ENCODE data around the gene SPIN1. TPM values are rescaled to one million over a fixed set of nuclear protein-coding genes. Genes with fewer than 3 reads are reported as not detected.

Gene SPIN1
- polyA plus RNA-seq, 4 donors, result 163 to 196 (median 185) TPM

DNA sequence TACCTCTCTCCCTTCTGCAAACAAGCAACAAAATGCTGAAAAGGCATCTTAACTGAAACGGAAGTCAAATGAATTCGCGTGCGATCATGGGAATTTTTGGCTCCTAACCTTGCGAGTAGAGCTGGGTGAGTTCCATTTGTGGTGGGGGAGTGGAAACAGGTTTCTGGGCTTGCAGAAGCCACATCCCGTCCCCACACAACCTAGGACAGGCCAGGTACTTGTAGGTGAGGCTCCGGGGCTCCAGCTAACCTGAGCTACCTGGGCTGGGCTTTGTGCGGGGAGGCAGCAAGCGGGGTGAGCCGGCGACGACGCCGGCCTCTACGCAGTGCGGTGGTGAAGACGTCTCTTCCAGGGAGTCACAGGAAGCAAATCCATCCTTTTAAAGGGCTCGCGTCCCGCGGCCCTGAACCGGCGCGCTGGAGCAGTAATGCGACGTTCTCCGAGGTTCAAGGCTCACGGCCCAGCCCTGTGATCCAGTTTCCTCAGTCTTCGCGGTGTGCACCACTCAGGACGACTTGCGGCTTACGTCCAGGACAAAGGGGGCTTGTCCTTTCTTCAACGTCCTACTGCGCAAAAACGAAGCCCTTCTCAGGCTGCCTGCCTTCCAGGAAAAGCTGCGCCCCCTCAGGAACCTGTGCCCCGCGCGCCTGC is 567 bp upstream of the SPIN1 start:
- peak; percentile 26 to 58 (median 42) for DNase-seq (ENCODE audit: low read depth in 4 of 4, low spot score in 3 of 4)

DNA sequence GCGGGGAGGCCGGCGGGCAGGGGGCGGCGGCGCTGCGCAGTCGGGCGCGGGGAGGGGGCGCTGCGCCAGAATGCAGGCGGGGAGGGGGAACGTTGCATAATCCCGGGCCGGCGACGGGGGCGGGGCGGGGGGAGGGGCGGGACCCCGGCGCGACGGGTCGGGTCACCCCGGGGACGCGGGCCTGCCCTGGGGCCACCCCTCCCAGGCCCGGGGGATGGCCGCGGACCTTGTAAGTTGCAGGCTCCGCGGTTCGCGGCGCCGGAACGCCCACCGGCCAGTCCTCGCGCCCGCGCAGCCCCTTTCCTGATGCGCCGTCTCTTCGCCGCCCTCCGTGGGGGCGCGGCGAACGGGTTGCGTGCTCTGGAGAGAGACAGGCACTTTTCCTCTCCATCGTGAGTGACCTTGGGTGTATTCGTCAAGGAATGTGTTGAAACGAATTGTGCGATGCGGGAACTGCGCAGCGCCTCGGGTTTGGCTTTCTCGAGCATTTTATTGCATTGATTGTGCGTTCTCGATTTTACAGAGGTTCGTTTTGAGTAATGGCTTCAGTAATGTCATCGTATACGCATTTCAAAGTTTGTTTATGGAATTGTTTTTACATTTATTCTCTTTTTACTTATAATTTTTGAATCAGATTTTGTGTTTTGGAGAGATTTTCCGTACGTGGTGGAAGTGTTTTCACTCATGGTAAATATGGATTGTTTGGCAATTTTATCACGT is 802 bp downstream of the SPIN1 start:
- DNase-seq (ENCODE audit: low read depth in 4 of 4, low spot score in 3 of 4), result peak; percentile 48 to 64 (median 55)

DNA sequence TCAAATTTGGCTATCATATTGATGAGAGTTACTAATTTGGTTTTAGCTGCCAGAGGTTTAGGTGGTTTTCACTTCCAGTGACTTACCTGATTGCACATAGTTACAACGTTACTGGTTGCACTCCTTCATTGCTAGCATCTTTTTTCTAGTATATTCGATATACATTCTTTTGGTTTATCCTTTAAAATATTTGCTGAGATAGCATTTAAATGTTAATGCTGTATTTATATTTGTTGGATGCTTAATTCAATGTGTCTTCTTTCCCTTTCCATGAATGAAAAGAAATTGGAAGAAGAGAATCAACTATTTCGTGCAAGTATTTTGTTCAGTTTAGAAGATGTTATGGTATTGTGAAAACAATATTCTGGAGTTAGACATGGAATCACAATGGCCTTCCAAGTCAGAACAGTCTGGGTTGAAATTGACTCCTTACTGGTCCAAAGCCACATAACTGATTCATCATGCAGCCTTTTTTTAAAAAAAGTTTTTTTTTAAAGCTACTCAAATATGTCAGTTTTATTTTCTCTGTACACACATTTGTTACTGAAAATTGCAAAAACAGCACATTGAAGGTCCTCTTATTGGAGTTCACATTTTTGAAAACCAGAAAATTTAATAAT is 2.2 kb downstream of the SPIN1 start:
- DNase-seq (ENCODE audit: low read depth in 4 of 4, low spot score in 3 of 4), result no peak

DNA sequence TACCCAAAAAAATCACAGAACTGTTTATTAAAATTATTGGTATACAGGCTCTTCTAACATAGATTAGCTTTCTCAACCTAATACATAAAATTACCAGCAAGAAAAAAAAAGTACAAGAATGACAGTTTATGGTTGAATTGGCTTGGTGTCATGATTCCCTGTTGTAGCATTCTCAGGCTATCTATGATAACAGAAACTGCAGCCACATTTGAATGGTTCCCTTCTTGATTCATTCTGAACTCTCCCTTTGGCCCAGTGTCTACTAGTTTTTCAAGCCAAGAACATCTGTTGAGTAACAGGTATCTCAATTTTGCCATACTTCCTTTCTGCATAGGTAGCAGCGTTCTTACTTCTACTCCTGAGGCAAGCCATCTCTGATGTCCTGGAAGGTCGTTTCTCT is 3.0 kb downstream of the SPIN1 start:
- DNase-seq (ENCODE audit: low read depth in 4 of 4, low spot score in 3 of 4), result no peak

DNA sequence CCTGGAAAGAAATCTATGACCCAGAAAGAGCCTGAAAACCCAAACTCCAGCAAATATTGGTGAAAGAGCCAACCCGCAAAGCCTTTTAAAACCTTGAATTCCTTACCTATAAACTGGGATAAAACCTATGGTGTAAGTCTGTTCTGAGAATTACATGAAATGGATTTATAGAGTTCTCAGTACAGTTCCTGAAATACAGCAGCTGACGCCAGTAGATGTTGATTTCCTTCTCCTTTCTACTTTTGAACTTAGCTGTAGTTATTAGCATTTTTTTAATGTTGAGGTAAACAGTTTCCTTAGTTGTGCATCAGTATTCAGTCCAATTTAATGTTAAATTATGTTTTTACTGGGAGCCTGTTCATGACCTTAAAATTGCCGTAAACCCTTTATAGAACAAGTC is 3.7 kb downstream of the SPIN1 start:
- DNase-seq (ENCODE audit: low read depth in 4 of 4, low spot score in 3 of 4), result no peak

DNA sequence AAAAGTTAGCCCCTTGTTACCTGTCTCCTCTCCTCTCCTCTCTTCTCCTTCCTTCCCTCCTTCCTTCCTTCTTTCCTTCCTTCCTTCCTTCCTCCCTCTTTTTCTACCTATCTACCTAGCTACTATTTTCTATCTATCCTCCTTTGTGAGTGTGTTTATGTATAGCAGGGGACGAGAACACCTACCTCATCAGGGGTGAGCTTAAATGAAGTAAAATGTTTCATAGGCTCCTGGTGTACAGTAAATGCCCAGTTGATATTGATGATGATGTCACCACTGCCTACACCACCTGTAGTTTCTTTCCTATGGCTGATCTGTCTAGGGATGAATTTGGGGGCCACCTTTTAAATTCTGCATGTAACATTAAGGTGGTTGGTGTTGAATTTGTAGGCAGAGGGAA is 4.3 kb downstream of the SPIN1 start:
- DNase-seq (ENCODE audit: low read depth in 4 of 4, low spot score in 3 of 4), result no peak

DNA sequence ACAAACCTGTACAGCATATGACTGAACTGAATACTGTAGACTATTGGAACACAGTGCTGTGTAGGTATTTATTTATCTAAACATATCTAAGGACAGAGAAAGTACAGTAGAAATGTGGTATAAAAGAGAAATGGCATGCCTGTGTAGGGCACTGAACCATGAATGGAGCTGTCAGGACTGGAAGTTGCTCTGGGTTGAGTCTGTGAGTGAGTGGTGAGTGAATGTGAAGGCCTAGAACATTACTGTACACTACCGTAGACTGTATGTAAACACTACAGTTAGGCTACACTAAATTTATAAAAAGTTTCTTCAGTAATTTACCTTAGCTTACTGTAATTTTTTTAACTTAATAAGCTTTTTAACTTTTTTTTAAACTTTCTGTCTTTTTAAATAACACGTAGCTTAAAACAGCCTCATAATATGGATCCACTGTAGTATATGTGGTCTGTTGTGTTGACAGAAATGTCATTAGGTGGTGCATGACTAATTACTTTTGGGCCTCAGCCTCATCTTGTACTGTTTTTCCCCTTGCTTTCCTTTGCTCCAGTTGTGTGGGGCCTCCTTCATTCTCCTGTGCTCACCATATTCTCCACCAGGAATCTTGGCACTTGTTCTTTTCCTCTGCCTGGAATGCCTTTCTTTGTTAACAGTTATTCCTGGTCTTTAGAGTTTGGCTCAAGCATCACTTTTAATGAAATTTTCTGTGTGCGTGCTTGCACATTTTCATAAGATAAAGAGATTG is 8.8 kb downstream of the SPIN1 start:
- no peak for DNase-seq (ENCODE audit: low read depth in 4 of 4, low spot score in 3 of 4)

DNA sequence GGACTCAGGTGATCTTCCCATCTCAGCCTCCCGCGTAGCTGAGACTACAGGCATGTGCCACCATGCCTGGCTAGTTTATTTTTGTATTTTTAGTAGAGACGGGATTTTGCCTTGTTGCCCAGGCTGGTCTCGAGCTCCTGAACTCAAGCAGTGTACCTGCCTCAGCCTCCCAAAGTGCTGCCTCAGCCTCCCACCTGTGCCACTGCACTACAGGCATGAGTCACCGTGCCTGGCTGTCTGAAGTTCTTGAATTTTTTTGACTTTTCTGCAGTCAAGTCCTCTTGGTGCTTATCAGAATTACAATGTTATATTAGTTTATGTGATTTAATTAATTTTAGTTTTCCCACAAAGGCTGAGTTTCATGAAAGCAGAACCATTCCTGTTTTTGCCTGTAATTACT is 9.8 kb downstream of the SPIN1 start:
- DNase-seq (ENCODE audit: low read depth in 4 of 4, low spot score in 3 of 4), result no peak

DNA sequence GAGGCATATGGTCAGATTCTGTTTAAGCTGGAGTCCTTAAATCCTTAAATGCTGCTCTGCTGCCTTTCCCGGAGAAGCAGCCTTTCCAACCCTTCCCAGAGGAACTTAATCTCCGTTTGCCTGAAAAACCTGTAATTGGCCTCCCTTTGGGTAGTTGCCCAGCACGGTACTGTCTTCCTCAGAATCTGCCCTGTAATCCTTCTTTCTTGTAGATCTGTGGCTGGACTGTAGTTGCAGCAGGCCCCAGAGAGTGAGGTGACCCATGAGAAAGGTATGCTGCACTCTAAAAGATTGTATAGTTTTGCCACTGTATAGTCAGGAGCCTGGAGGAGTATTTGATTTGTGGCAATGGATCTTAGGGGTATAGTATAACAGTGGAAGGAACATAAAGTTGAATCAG is 11.7 kb downstream of the SPIN1 start:
- no peak for DNase-seq (ENCODE audit: low read depth in 4 of 4, low spot score in 3 of 4)

DNA sequence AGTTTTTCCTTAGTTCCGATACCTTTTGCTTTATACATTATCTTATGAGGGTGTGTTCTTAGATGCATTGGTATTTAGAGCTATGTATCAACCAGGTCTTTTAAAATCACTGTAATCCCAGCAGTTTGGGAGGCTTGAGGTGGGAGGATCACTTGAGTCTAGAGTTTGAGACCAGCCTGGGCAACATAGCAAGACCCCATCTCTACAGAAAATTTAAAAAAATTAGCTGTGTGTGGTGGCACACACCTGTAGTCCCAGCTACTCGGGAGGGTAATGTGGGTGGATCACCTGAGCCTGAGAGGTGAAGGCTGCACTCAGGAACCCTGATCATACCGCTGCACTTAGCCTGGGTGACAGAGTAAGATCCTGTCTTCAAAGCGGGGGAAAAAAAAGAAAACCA is 15.1 kb downstream of the SPIN1 start:
- DNase-seq (ENCODE audit: low read depth in 4 of 4, low spot score in 3 of 4), result no peak

DNA sequence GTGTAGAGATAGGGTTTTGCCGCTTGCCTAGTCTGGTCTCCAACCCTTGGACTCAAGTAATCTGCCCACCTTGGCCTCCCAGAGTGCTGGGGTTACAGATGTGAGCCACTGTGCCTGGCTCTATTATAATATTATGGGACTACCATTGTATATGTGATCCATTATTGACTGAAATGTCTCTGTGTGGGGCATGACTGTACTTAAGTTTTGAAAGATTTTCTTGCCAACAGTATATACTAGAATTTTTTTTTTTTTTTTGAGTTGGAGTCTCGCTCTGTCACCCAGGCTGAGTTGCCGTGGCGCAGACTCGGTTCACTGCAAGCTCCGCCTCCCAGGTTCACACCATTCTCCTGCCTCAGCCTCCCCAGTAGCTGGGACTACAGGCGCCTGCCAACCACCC is 17.8 kb downstream of the SPIN1 start:
- DNase-seq (ENCODE audit: low read depth in 4 of 4, low spot score in 3 of 4), result no peak

DNA sequence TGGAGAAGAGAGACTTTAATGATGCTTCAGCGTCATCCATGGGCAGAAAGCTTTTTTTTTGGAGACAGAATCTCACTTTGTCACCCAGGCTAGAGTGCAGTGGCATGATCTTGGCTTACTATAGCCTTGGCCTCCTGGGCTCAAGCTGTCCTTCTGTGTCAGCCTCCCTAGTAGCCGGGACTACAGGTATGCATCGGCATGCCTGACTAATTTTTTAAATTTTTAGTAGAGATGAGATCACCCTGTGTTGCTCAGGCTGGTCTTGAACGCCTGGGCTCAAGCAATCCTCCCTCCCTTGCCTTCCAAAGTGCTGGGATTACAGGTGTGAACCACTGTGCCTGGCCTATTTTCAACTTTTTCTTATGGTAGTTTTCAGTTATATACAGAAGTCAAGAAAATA is 23.2 kb downstream of the SPIN1 start:
- no peak for DNase-seq (ENCODE audit: low read depth in 4 of 4, low spot score in 3 of 4)

DNA sequence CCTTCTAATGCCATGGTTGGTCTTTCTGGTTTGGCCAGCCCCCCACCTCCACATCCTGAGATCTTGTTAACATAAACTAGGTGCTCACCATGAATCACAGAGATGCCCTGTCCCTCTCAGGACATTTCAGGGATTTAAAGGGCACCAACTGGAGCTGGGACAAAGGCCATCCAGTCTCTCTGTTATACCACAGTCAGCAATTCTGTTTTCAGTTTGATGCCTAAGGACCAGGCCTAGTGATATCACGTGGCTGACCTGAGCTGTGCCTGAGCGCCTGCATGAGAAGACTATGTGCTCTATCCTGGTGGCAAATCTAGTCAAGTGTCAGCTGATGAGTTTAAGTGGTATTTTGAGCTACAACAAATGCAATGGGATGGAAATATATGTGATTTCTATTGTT is 26.1 kb downstream of the SPIN1 start:
- DNase-seq (ENCODE audit: low read depth in 4 of 4, low spot score in 3 of 4), result no peak

DNA sequence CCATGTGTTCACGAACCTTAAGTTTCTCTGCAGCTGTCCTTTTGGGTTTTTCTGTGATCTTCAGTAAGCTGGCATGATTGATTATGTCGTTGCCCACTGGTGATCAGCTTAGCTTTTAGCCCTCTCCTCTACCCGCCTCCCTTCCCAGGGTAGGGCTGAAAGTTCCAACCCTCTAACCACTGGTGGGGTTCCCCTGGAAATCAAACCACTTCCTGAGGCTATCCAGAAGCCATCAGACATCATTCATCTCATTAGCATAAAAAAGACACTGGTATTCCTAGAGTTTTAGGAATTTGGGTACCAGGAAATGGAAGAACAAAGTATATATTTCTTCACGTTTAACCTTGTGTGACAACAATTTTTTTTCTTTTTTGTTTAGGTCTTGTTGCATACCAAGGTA is 29.8 kb downstream of the SPIN1 start:
- no peak for DNase-seq (ENCODE audit: low read depth in 4 of 4, low spot score in 3 of 4)

DNA sequence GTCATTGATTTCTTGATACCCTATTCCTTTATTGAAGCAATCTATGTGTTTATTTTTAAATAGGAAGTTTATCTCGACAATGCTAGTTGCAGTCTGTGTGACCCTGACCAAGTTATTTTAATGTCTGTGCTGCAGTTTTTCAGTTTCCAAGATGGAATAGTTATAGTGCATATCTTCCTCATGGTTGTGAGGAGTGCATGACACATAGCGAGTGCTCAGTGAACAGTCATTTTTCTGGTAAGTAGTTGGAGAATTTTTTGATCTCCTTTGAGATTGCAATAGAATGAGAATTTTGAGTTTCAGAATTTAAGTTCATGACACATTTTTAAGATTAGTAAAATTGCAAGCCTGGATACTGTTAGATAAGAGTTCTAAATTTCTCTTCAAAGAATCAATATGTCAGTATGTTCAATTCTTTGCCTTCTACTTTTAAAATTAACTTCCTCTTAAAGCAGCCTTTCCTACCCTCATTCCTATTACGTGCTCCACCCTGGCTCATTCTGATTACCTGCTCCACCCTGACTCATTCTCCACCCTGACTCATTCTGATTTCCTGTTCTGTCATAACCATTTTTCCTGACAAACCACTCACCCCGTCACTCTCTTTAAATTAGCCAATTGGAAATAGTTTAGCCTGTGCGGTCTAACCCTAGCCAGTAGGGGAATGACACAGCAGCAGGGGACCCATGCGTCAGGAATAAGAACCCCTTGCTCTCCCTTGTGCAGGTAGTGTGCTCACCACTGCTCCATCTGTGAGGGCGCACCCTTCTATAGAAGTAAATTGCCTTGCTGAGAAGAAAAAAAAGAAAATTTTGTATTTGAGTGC is 30.7 kb downstream of the SPIN1 start:
- DNase-seq (ENCODE audit: low read depth in 4 of 4, low spot score in 3 of 4), result no peak

DNA sequence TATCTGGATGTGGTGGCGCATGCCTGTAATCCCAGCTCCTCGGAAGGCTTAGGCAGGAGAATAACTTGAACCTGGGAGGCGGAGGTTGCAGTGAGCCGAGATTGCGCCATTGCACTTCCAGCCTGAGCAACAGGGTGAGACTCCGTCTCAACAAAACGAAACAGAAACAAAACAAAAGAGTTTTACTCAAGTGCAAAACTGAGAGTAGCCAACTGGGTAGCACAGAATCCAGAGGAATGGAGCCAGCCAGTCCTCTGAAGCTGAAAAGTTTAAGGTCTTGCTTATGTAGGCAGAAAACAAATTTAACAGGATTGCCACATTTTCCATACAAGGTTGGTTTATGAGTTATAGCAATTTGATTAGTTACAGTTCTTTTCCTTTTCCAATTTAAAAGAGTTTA is 32.0 kb downstream of the SPIN1 start:
- no peak for DNase-seq (ENCODE audit: low read depth in 4 of 4, low spot score in 3 of 4)

DNA sequence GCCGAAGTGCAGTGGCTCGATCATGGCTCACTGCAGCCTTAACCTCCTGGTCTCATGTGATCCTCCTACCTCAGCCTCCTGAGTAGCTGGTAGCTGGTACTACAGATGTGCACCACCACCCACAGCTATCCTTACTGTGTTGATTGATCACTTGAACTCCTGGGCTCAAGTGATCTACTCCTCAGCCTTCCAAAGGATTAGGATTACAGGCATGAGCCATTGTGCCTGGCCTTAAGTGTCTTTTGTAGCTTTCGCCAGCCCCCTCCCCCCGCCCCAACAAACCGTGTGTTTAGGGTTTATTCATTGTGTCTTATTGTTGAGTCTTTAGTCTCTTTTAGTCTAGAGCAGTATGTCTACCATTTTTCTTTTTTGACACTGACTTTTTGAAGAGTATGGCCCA is 33.1 kb downstream of the SPIN1 start:
- DNase-seq (ENCODE audit: low read depth in 4 of 4, low spot score in 3 of 4), result no peak

DNA sequence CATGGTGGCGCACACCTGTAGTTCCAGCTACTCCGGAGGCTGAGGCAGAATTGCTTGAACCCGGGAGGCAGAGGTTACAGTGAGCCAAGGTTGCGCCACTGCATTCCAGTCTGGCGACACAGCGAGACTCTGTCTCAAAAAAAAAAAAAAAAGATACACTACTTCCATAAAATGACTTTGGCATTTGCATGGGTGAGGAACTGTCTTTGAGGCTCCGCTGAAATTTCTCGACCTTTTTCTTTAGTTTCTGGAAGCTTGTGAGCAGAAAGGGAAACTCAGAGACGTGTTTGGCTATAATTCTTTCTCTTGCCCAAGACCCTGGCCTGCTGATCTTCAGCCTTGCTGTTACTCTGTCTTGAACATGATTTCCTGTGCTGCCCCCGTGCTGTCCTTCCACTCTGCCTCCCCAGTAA is 37.3 kb downstream of the SPIN1 start:
- no peak for DNase-seq (ENCODE audit: low read depth in 4 of 4, low spot score in 3 of 4)

DNA sequence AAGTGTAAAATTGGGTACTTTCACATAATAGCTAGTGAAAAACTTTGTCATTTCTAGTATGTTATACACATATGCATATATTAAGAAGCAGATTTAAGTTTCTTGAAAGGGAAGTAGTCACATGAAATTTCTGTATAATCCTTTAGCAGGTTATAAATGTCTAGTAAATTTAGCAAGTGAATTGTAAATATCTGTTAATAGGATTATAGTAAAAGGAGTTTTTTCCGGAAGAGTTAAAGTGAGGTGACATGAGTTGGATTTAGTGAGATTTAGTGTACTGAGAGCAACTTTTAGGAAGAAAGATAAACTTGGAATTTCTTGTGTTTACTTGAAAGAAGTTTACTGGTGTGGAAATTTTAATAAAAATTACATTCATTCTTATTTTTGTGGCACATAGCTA is 38.4 kb downstream of the SPIN1 start:
- no peak for DNase-seq (ENCODE audit: low read depth in 4 of 4, low spot score in 3 of 4)

DNA sequence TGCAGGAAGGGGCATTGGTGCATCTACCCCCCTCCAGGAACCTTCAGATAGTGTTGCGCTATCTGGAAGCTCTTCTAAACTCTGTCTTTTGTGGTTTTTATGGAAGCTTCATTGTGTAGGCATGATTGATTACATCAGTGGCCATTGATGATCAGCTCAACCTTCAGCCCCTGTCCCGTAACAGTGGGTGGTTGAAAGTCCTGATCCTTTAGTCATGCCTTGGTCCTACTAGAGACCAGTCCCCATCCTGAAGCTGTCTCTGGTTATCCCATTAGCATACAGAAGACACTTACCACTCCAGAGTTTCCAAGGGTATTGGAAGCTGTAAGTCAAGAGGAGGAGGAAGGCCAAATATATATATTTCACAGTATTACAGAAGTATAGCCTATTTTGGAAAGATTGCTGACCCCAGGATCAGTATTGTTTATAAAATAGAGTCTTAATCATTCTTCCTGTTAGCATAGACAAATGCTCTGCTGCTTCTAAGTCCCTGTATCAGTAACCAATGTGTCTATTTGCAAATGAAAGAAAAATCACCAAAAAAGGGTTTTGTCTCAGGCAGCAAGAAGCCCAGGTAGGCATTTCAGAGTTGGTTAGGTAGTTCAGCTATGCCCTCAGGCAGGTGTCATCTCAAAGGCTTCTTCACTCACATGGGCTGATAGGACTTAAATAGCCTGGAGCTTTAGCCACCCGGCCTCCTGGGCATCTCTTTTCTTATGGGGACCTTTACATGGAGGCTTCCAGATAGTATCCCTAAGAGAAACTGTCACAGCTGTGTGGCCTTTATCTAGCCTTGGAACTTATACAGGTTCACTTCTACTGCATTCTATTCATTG is 41.6 kb downstream of the SPIN1 start:
- no peak for DNase-seq (ENCODE audit: low read depth in 4 of 4, low spot score in 3 of 4)

All from left renal pelvis (tissue), 4 donors.